Neuronal stem cell (in vitro differentiated cells): ENCODE measurements around the gene PIGK.
A peak's percentile ranks its signal among the peaks of the same experiment; 100 is the strongest.

Experiments used
- DNase-seq: peaks from one replicate; pipeline ENCODE4 v3.0.0-alpha.2; 2013; ENCODE audit warnings: low spot score
- H2AFZ ChIP-seq: one replicate; pipeline ENCODE4 v1.6.1; 2013; ENCODE audit warnings: mild to moderate bottlenecking, low read length, inconsistent platforms
- H2AK5ac ChIP-seq: 2 replicates; pipeline ENCODE4 v1.6.1; 2013; ENCODE audit warnings: low read depth, mild to moderate bottlenecking, inconsistent platforms, low read length, moderate library complexity, mixed read lengths
- H2BK120ac ChIP-seq: 2 replicates; pipeline ENCODE4 v1.6.1; 2013; ENCODE audit warnings: low read depth, mild to moderate bottlenecking, inconsistent platforms, low read length, moderate library complexity, mixed read lengths
- H2BK12ac ChIP-seq: one replicate; pipeline ENCODE4 v1.6.1; 2013; ENCODE audit warnings: low read length, inconsistent platforms
- H2BK15ac ChIP-seq: 2 replicates; pipeline ENCODE4 v1.6.1; 2013; ENCODE audit warnings: mild to moderate bottlenecking, low read length, inconsistent platforms, mixed read lengths
- H2BK5ac ChIP-seq: one replicate; pipeline ENCODE4 v1.6.1; 2013; ENCODE audit warnings: inconsistent platforms, mild to moderate bottlenecking, low read length, moderate library complexity
- H3K14ac ChIP-seq: one replicate; pipeline ENCODE4 v1.6.1; 2013; ENCODE audit warnings: low read length, inconsistent platforms
- H3K18ac ChIP-seq: 2 replicates; pipeline ENCODE4 v1.6.1; 2013; ENCODE audit warnings: low read length, inconsistent platforms
- H3K23ac ChIP-seq: 2 replicates; pipeline ENCODE4 v1.6.1; 2013; ENCODE audit warnings: low read depth, mild to moderate bottlenecking, mixed read lengths, low read length, inconsistent platforms; ENCODE audit not compliant: poor library complexity
- H3K27ac ChIP-seq: replicated peaks from 3 replicates; pipeline ENCODE4 v1.5.1; 2013; ENCODE audit warnings: low read length, inconsistent platforms
- H3K27me3 ChIP-seq, 3 experiments: 2 replicates each; pipeline ENCODE4 v1.6.1; 2013; ENCODE audit warnings: low read length in 3 of 3, mild to moderate bottlenecking in 2 of 3, inconsistent platforms in 1 of 3, low read depth in 1 of 3, mixed read lengths in 1 of 3, moderate library complexity in 1 of 3; ENCODE audit not compliant: control insufficient read depth in 3 of 3, insufficient read depth in 3 of 3
- H3K36me3 ChIP-seq, 2 donors: replicated peaks in 1 of 2; 2 replicates each; pipeline ENCODE4 v1.6.1; 2013; ENCODE audit warnings: low read length in 2 of 2; ENCODE audit not compliant: control insufficient read depth in 2 of 2, insufficient read depth in 2 of 2
- H3K4ac ChIP-seq: 2 replicates; pipeline ENCODE4 v1.6.1; 2013; ENCODE audit warnings: inconsistent platforms, mild to moderate bottlenecking, low read length, moderate library complexity
- H3K4me1 ChIP-seq, 2 donors: 1 replicate in 1 of 2; 2 replicates in 1 of 2; pipeline ENCODE4 v1.6.1; 2013; ENCODE audit warnings: low read length in 2 of 2, low read depth in 1 of 2; ENCODE audit not compliant: control insufficient read depth in 2 of 2, insufficient read depth in 1 of 2
- H3K4me2 ChIP-seq: one replicate; pipeline ENCODE4 v1.6.1; 2013; ENCODE audit warnings: mild to moderate bottlenecking, low read length, inconsistent platforms; ENCODE audit not compliant: insufficient read depth, poor library complexity, severe bottlenecking
- H3K4me3 ChIP-seq, 2 donors: 2 replicates each; pipeline ENCODE4 v1.5.1; 2013; ENCODE audit warnings: low read length in 2 of 2, mild to moderate bottlenecking in 2 of 2, inconsistent platforms in 1 of 2, moderate library complexity in 1 of 2
- H3K79me1 ChIP-seq: one replicate; pipeline ENCODE4 v1.6.1; 2013; ENCODE audit warnings: low read depth, mild to moderate bottlenecking, inconsistent platforms, low read length, moderate library complexity
- H3K9ac ChIP-seq: one replicate; pipeline ENCODE4 v1.6.1; 2013; ENCODE audit warnings: mild to moderate bottlenecking, low read depth, low read length, inconsistent platforms; ENCODE audit not compliant: poor library complexity
- H3K9me3 ChIP-seq, 2 donors: replicated peaks in 1 of 2; 2 replicates each; pipeline versions ENCODE3 to v1.6.1; 2013; ENCODE audit warnings: low read length in 2 of 2, mild to moderate bottlenecking in 2 of 2, inconsistent platforms in 1 of 2, low read depth in 1 of 2, mixed read lengths in 1 of 2, moderate library complexity in 1 of 2; ENCODE audit not compliant: control insufficient read depth in 2 of 2, insufficient read depth in 1 of 2
- H4K8ac ChIP-seq: one replicate; pipeline ENCODE4 v1.6.1; 2013; ENCODE audit warnings: low read depth, mild to moderate bottlenecking, inconsistent platforms, low read length, moderate library complexity
- H4K91ac ChIP-seq: one replicate; pipeline ENCODE4 v1.6.1; 2013; ENCODE audit warnings: low read length, low read depth, mild to moderate bottlenecking, inconsistent platforms; ENCODE audit not compliant: poor library complexity
- WGBS, 2 donors: extraction: QIAGEN DNeasy Blood & Tissue Kit; methylation state at CpG; one replicate each; pipeline ENCODE4 v1.1.7; 2013; ENCODE audit warnings: missing lambda C conversion rate in 2 of 2, mixed read lengths in 1 of 2; ENCODE audit not compliant: insufficient read length in 2 of 2, insufficient replicate concordance in 1 of 2; ENCODE audit errors: extremely low coverage in 2 of 2; 5-methylcytosine and 5-hydroxymethylcytosine counted together

The PIGK gene

DNA sequence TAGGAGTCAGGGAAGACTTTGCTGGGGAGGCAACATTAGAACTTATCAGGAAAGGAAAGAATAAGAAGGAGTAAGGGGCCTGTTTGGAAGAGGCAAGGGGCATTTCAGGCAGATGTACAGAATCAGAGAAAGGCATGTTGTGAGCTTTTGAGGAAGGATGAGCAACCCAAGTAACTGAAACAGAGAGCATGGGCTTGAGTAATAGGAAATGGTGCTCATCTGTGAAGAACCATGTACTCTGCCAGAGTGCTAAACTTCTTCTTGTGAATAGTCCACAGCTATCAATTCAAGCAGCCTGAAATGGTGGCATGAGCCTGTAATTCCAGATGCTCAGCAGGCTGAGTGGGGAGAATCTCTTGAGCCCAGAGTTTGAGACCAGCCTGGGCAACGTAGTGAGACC, 19.2 kb upstream of the PIGK start:
- no peak overlapping the region for H4K91ac ChIP-seq
- H2BK5ac ChIP-seq: no peak overlapping the region
- H3K4me1 ChIP-seq: no peaks in the 10 kb centered on the region
- no peak overlapping the region for H4K8ac ChIP-seq
- H3K4me2 ChIP-seq: no peak overlapping the region
- H3K9me3 ChIP-seq: peaks cover 2 to 8% of the 10 kb centered on the region in 2 donors
- H2BK15ac ChIP-seq: no peak overlapping the region
- no peak overlapping the region for H2BK120ac ChIP-seq
- no peaks in the 10 kb centered on the region for H3K27me3 ChIP-seq
- H3K79me1 ChIP-seq: no peaks in the 10 kb centered on the region
- H3K36me3 ChIP-seq: no peaks in the 10 kb centered on the region
- H3K14ac ChIP-seq: peak overlapping the region; percentile 89
- no peak overlapping the region for H2BK12ac ChIP-seq
- DNase-seq: no peak
- no peak overlapping the region for H2AFZ ChIP-seq
- H3K27ac ChIP-seq: no peak overlapping the region
- no peak overlapping the region for H2AK5ac ChIP-seq
- no CpG with 5 or more reads among the region's 1 CpG for WGBS, 2 donors
- no peak overlapping the region for H3K18ac ChIP-seq
- no peak overlapping the region for H3K4me3 ChIP-seq
- H3K9ac ChIP-seq: no peak overlapping the region
- H3K23ac ChIP-seq: no peak overlapping the region
- H3K4ac ChIP-seq: no peak overlapping the region

DNA sequence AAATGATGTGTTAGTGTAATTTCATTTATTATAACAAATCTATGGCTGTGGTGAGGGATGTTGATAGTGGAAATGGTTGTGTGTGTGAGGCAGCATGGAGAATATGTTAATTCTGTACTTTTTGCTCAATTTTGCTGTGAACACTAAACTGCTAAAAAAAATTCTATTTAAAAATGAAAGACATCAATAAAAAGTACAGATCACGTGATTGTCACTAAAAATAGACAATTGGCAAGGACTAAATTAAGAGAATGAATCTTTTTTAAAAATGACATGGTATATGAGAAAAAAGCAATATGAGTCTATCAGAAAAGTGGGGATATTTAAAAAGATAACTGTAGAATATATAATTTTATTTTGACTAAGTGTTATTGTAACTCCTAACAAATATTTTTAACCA, 15.7 kb upstream of the PIGK start:
- H3K14ac ChIP-seq: no peak overlapping the region
- H2AFZ ChIP-seq: no peak overlapping the region
- no peak overlapping the region for H3K4me3 ChIP-seq
- WGBS, 2 donors: no CpG with 5 or more reads among the region's 1 CpG
- H4K91ac ChIP-seq: no peak overlapping the region
- H2BK12ac ChIP-seq: no peak overlapping the region
- no peak overlapping the region for H2AK5ac ChIP-seq
- no peaks in the 10 kb centered on the region for H3K27me3 ChIP-seq
- H3K4me2 ChIP-seq: no peak overlapping the region
- H2BK5ac ChIP-seq: no peak overlapping the region
- H3K9me3 ChIP-seq: peaks cover 0 to 5% of the 10 kb centered on the region in 2 donors
- H3K18ac ChIP-seq: no peak overlapping the region
- no peak overlapping the region for H3K27ac ChIP-seq
- no peak overlapping the region for H3K9ac ChIP-seq
- no peak overlapping the region for H3K4ac ChIP-seq
- H3K36me3 ChIP-seq: no peaks in the 10 kb centered on the region
- no peak overlapping the region for H2BK15ac ChIP-seq
- H3K4me1 ChIP-seq: no peaks in the 10 kb centered on the region
- H4K8ac ChIP-seq: no peak overlapping the region
- H2BK120ac ChIP-seq: no peak overlapping the region
- H3K23ac ChIP-seq: no peak overlapping the region
- no peak for DNase-seq
- H3K79me1 ChIP-seq: no peaks in the 10 kb centered on the region

DNA sequence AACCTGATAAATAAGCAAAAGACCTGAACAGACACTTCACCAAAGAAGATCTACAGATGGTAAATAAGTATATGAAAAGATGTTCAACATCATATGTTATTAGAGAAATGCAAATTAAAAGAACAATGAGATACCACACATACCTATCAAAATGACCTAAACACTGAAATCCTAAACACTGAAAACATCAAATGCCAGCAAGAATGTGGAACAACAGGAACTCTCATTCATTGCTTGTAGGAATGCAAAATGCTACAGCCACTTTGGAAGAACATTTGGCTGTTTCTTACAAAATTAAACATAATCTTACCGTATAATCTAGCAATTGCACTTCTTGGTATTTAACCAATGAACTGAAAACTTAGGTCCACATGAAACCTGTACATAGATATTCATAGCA, 14.9 kb upstream of the PIGK start:
- H3K27me3 ChIP-seq: no peaks in the 10 kb centered on the region
- no peaks in the 10 kb centered on the region for H3K79me1 ChIP-seq
- H2BK12ac ChIP-seq: no peak overlapping the region
- no peak overlapping the region for H3K27ac ChIP-seq
- H2AK5ac ChIP-seq: no peak overlapping the region
- no peak overlapping the region for H4K8ac ChIP-seq
- no peak for DNase-seq
- H3K14ac ChIP-seq: no peak overlapping the region
- no peak overlapping the region for H2BK15ac ChIP-seq
- no peak overlapping the region for H2BK120ac ChIP-seq
- H3K4me2 ChIP-seq: no peak overlapping the region
- H3K9ac ChIP-seq: no peak overlapping the region
- no peak overlapping the region for H3K23ac ChIP-seq
- H2AFZ ChIP-seq: no peak overlapping the region
- no peak overlapping the region for H3K4me3 ChIP-seq
- no peak overlapping the region for H4K91ac ChIP-seq
- peaks cover 0 to 5% of the 10 kb centered on the region in 2 donors for H3K9me3 ChIP-seq
- H3K36me3 ChIP-seq: no peaks in the 10 kb centered on the region
- H2BK5ac ChIP-seq: no peak overlapping the region
- H3K18ac ChIP-seq: no peak overlapping the region
- WGBS, 2 donors: no CpG with 5 or more reads among the region's 1 CpG
- H3K4me1 ChIP-seq: no peaks in the 10 kb centered on the region
- H3K4ac ChIP-seq: no peak overlapping the region

DNA sequence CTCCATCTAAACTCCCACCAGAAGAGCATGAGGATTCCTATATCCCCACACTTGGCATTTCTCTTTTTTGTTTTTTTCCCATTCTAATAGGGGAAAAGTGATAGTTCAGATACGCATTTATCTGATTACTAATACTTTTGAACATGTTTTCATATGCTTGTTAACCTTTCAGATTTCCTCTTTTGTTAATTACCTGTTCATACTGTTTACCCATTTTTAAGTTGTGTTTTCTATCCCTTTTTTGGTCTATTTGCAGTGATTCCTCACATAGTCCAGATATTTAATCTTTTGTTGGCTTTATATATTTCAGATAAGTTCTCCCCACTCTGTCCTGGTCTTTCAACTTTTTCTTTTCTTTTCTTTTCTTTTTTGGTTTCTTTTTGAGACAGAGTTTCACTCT, 13.6 kb upstream of the PIGK start:
- Histone ChIP-seq H3K9ac (no peak overlapping the region), H2AFZ (no peak overlapping the region), H3K4me3 (no peak overlapping the region), H2BK12ac (no peak overlapping the region), H3K14ac (no peak overlapping the region), H3K23ac (no peak overlapping the region), H3K4me1 (no peaks in the 10 kb centered on the region), H3K18ac (no peak overlapping the region), H4K91ac (no peak overlapping the region), H3K27me3 (no peaks in the 10 kb centered on the region), H3K9me3 (peaks cover 0 to 5% of the 10 kb centered on the region in 2 donors), H3K4me2 (no peak overlapping the region), H3K36me3 (no peaks in the 10 kb centered on the region), H2AK5ac (no peak overlapping the region), H4K8ac (no peak overlapping the region), H2BK15ac (no peak overlapping the region), H3K27ac (no peak overlapping the region), H2BK120ac (no peak overlapping the region), H3K4ac (no peak overlapping the region), H2BK5ac (no peak overlapping the region), H3K79me1 (no peaks in the 10 kb centered on the region)
- DNase-seq: no peak
- WGBS, 2 donors: no CpG with 5 or more reads among the region's 1 CpG
